ENCODE measurements around the gene MIS18A.

Gene MIS18A

GRCh38 chr21:32298148-32298559, 19.3 kb upstream of the MIS18A start:
- no peak overlapping the region for H3K4me3 ChIP-seq (ENCODE audit: low read length, poor library complexity, severe bottlenecking)
- no peak overlapping the region for H3K9ac ChIP-seq (ENCODE audit: low read depth, low read length, poor library complexity, severe bottlenecking)
- H2AFZ ChIP-seq (ENCODE audit: low read length), result no peak overlapping the region
- H4K20me1 ChIP-seq (ENCODE audit: insufficient read depth, low read length, poor library complexity, severe bottlenecking), result no peaks in the 10 kb centered on the region
- H3K79me2 ChIP-seq (ENCODE audit: insufficient read depth, low read length), result no peaks in the 10 kb centered on the region
- no peaks in the 10 kb centered on the region for H3F3A ChIP-seq (ENCODE audit: low read depth)
- no peaks in the 10 kb centered on the region for H3K27me3 ChIP-seq (ENCODE audit: insufficient read depth, low read length, poor library complexity, severe bottlenecking)
- TF ChIP-seq CTCF (conservative IDR thresholded peaks at IDR 0.05; ENCODE audit: low read length), result no peak
- TF ChIP-seq EZH2phosphoT487 (IDR thresholded peaks at IDR 0.05; ENCODE audit: borderline replicate concordance), result no peak
- no peaks in the 10 kb centered on the region for H3K9me2 ChIP-seq (replicated peaks; ENCODE audit: low read depth, low read length)
- no peaks in the 10 kb centered on the region for H3K4me1 ChIP-seq (ENCODE audit: insufficient read depth, low read length, poor library complexity, severe bottlenecking)
- H3K9me3 ChIP-seq (ENCODE audit: insufficient read depth, low read depth, low read length), result no peaks in the 10 kb centered on the region
- H3K4me2 ChIP-seq (ENCODE audit: low read depth, low read length, poor library complexity, severe bottlenecking), result no peak overlapping the region
- H3K36me3 ChIP-seq (ENCODE audit: insufficient read depth, low read length), result no peaks in the 10 kb centered on the region

GRCh38 chr21:32297449-32297848, 18.6 kb upstream of the MIS18A start:
- Histone ChIP-seq H3K4me3 (ENCODE audit: low read length, poor library complexity, severe bottlenecking) (no peak overlapping the region), H3K4me2 (ENCODE audit: low read depth, low read length, poor library complexity, severe bottlenecking) (no peak overlapping the region), H3K9me2 (replicated peaks; ENCODE audit: low read depth, low read length) (no peaks in the 10 kb centered on the region), H2AFZ (ENCODE audit: low read length) (no peak overlapping the region), H4K20me1 (ENCODE audit: insufficient read depth, low read length, poor library complexity, severe bottlenecking) (no peaks in the 10 kb centered on the region), H3K36me3 (ENCODE audit: insufficient read depth, low read length) (no peaks in the 10 kb centered on the region), H3K9ac (ENCODE audit: low read depth, low read length, poor library complexity, severe bottlenecking) (no peak overlapping the region), H3F3A (ENCODE audit: low read depth) (no peaks in the 10 kb centered on the region), H3K27me3 (ENCODE audit: insufficient read depth, low read length, poor library complexity, severe bottlenecking) (no peaks in the 10 kb centered on the region), H3K79me2 (ENCODE audit: insufficient read depth, low read length) (no peaks in the 10 kb centered on the region), H3K4me1 (ENCODE audit: insufficient read depth, low read length, poor library complexity, severe bottlenecking) (no peaks in the 10 kb centered on the region), H3K9me3 (ENCODE audit: insufficient read depth, low read depth, low read length) (no peaks in the 10 kb centered on the region)
- TF ChIP-seq CTCF (conservative IDR thresholded peaks at IDR 0.05; ENCODE audit: low read length) (no peak), EZH2phosphoT487 (IDR thresholded peaks at IDR 0.05; ENCODE audit: borderline replicate concordance) (no peak)

GRCh38 chr21:32285476-32285875, 6.6 kb upstream of the MIS18A start:
- H3K79me2 ChIP-seq (ENCODE audit: insufficient read depth, low read length), result no peaks in the 10 kb centered on the region
- H3K27me3 ChIP-seq (ENCODE audit: insufficient read depth, low read length, poor library complexity, severe bottlenecking), result no peaks in the 10 kb centered on the region
- H3K4me2 ChIP-seq (ENCODE audit: low read depth, low read length, poor library complexity, severe bottlenecking), result no peak overlapping the region
- no peak overlapping the region for H3K9ac ChIP-seq (ENCODE audit: low read depth, low read length, poor library complexity, severe bottlenecking)
- H3K4me3 ChIP-seq (ENCODE audit: low read length, poor library complexity, severe bottlenecking), result no peak overlapping the region
- no peaks in the 10 kb centered on the region for H4K20me1 ChIP-seq (ENCODE audit: insufficient read depth, low read length, poor library complexity, severe bottlenecking)
- H3K9me3 ChIP-seq (ENCODE audit: insufficient read depth, low read depth, low read length), result no peaks in the 10 kb centered on the region
- TF ChIP-seq CTCF (conservative IDR thresholded peaks at IDR 0.05; ENCODE audit: low read length) (no peak), EZH2phosphoT487 (IDR thresholded peaks at IDR 0.05; ENCODE audit: borderline replicate concordance) (no peak)
- no peaks in the 10 kb centered on the region for H3F3A ChIP-seq (ENCODE audit: low read depth)
- H2AFZ ChIP-seq (ENCODE audit: low read length), result no peak overlapping the region
- no peaks in the 10 kb centered on the region for H3K36me3 ChIP-seq (ENCODE audit: insufficient read depth, low read length)
- H3K4me1 ChIP-seq (ENCODE audit: insufficient read depth, low read length, poor library complexity, severe bottlenecking), result no peaks in the 10 kb centered on the region
- H3K9me2 ChIP-seq (replicated peaks; ENCODE audit: low read depth, low read length), result no peaks in the 10 kb centered on the region
